Mesenchymal stem cell (in vitro differentiated cells and primary cell): ENCODE measurements around the gene ADCY10.
"Not testable (repeated sequence)": the region's sequence is repeated elsewhere in the genome, so short reads cannot be mapped to it uniquely, and the experiment has no call there.

Experiments used
- DNase-seq: peaks from one replicate; pipeline ENCODE4 v3.0.0-alpha.2; 2013
- H2AFZ ChIP-seq: one replicate; pipeline ENCODE4 v1.6.1; 2013; ENCODE audit warnings: low read depth, mild to moderate bottlenecking, control low read depth, inconsistent platforms, low read length, moderate library complexity
- H2AK5ac ChIP-seq: 2 replicates; pipeline ENCODE4 v1.6.1; 2013; ENCODE audit warnings: low read length, moderate library complexity, mild to moderate bottlenecking, inconsistent platforms; ENCODE audit not compliant: severe bottlenecking
- H2BK120ac ChIP-seq: one replicate; pipeline ENCODE4 v1.6.1; 2013; ENCODE audit warnings: low read depth, mild to moderate bottlenecking, inconsistent platforms, low read length, moderate library complexity
- H2BK12ac ChIP-seq, 2 experiments: one replicate each; pipeline ENCODE4 v1.6.1; 2013; ENCODE audit warnings: inconsistent platforms in 2 of 2, low read length in 2 of 2, mild to moderate bottlenecking in 2 of 2, moderate library complexity in 2 of 2, control low read depth in 1 of 2
- H2BK15ac ChIP-seq: one replicate; pipeline ENCODE4 v1.6.1; 2013; ENCODE audit warnings: mild to moderate bottlenecking, low read depth, inconsistent platforms; ENCODE audit not compliant: poor library complexity, severe bottlenecking
- H2BK5ac ChIP-seq: 2 replicates; pipeline ENCODE4 v1.6.1; 2013; ENCODE audit warnings: low read depth, mild to moderate bottlenecking, low read length, control low read depth, inconsistent platforms; ENCODE audit not compliant: poor library complexity, severe bottlenecking
- H3K14ac ChIP-seq, 2 experiments: one replicate each; pipeline ENCODE4 v1.6.1; 2013; ENCODE audit warnings: inconsistent platforms in 2 of 2, low read length in 2 of 2, control low read depth in 1 of 2, mild to moderate bottlenecking in 1 of 2, moderate library complexity in 1 of 2
- H3K18ac ChIP-seq, 2 experiments: one replicate each; pipeline ENCODE4 v1.6.1; 2013; ENCODE audit warnings: inconsistent platforms in 2 of 2, low read length in 2 of 2, control low read depth in 1 of 2, low read depth in 1 of 2, mild to moderate bottlenecking in 1 of 2
- H3K23ac ChIP-seq, 2 experiments: one replicate each; pipeline ENCODE4 v1.6.1; 2013; ENCODE audit warnings: inconsistent platforms in 2 of 2, low read length in 2 of 2, mild to moderate bottlenecking in 2 of 2, moderate library complexity in 2 of 2, control low read depth in 1 of 2
- H3K27ac ChIP-seq: 2 replicates; pipeline ENCODE4 v1.5.1; 2013; ENCODE audit warnings: mild to moderate bottlenecking, moderate library complexity, low read length, control low read depth, inconsistent platforms; ENCODE audit not compliant: poor library complexity, severe bottlenecking
- H3K27me3 ChIP-seq, 2 experiments: 2 replicates each; pipeline versions ENCODE4 v1.6.1 to v1.7.0; 2013; ENCODE audit warnings: low read length in 2 of 2, mild to moderate bottlenecking in 2 of 2, moderate library complexity in 2 of 2, control low read depth in 1 of 2, inconsistent platforms in 1 of 2; ENCODE audit not compliant: control insufficient read depth in 1 of 2, insufficient read depth in 1 of 2
- H3K36me3 ChIP-seq, 2 experiments: 2 replicates each; pipeline versions ENCODE4 v1.6.1 to v1.7.0; 2013; ENCODE audit warnings: low read length in 2 of 2, control low read depth in 1 of 2, inconsistent platforms in 1 of 2, low read depth in 1 of 2, mild to moderate bottlenecking in 1 of 2; ENCODE audit not compliant: insufficient read depth in 2 of 2, control insufficient read depth in 1 of 2
- H3K4ac ChIP-seq, 2 experiments: one replicate each; pipeline ENCODE4 v1.6.1; 2013; ENCODE audit warnings: inconsistent platforms in 2 of 2, low read length in 2 of 2, mild to moderate bottlenecking in 2 of 2, moderate library complexity in 2 of 2, control low read depth in 1 of 2, low read depth in 1 of 2
- H3K4me1 ChIP-seq: 2 replicates; pipeline ENCODE4 v1.6.1; 2013; ENCODE audit warnings: low read depth, low read length, control low read depth; ENCODE audit not compliant: control insufficient read depth, insufficient read depth
- H3K4me2 ChIP-seq: 2 replicates; pipeline ENCODE4 v1.6.1; 2013; ENCODE audit warnings: low read length, mild to moderate bottlenecking, inconsistent platforms; ENCODE audit not compliant: poor library complexity, severe bottlenecking
- H3K4me3 ChIP-seq, 2 experiments: 2 replicates each; pipeline versions ENCODE4 v1.5.1 to v1.7.0; 2013; ENCODE audit warnings: low read length in 2 of 2, mild to moderate bottlenecking in 2 of 2, control low read depth in 1 of 2, low read depth in 1 of 2; ENCODE audit not compliant: insufficient read depth in 1 of 2
- H3K79me1 ChIP-seq: replicated peaks from 2 replicates; pipeline ENCODE4 v1.6.1; 2013; ENCODE audit warnings: mild to moderate bottlenecking, control low read depth, low read length, inconsistent platforms; ENCODE audit not compliant: poor library complexity, severe bottlenecking
- H3K9ac ChIP-seq: 2 replicates; pipeline ENCODE4 v1.7.0; 2013; ENCODE audit warnings: mild to moderate bottlenecking, low read length, moderate library complexity
- H3K9me3 ChIP-seq: 2 replicates; pipeline ENCODE4 v1.7.0; 2013; ENCODE audit warnings: mild to moderate bottlenecking, low read length; ENCODE audit not compliant: control insufficient read depth
- H4K8ac ChIP-seq: one replicate; pipeline ENCODE4 v1.6.1; 2013; ENCODE audit warnings: inconsistent platforms, mild to moderate bottlenecking, low read length, moderate library complexity
- H4K91ac ChIP-seq: one replicate; pipeline ENCODE4 v1.6.1; 2013; ENCODE audit warnings: mild to moderate bottlenecking, low read length, inconsistent platforms
- WGBS: methylation state at CpG from one replicate; pipeline ENCODE4 v1.1.7; 2013; ENCODE audit warnings: mixed read lengths; 5-methylcytosine and 5-hydroxymethylcytosine counted together

ADCY10 gene

GRCh38 chr1:167863921-167864279, 50.0 kb downstream of the ADCY10 start:
- no peak overlapping the region for H2BK5ac ChIP-seq
- no peaks in the 10 kb centered on the region for H3K79me1 ChIP-seq
- no peaks in the 10 kb centered on the region for H3K9me3 ChIP-seq
- no peak overlapping the region for H3K4me2 ChIP-seq
- H2BK15ac ChIP-seq = no peak overlapping the region
- H3K14ac ChIP-seq = no peak overlapping the region
- H2AFZ ChIP-seq = no peak overlapping the region
- H3K23ac ChIP-seq = no peak overlapping the region
- WGBS = 97% methylated on average over 4 of the region's 5 CpGs
- no peak overlapping the region for H3K4ac ChIP-seq
- H4K8ac ChIP-seq = no peak overlapping the region
- DNase-seq = no peak
- H2AK5ac ChIP-seq = no peak overlapping the region
- H2BK120ac ChIP-seq = no peak overlapping the region
- H4K91ac ChIP-seq = no peak overlapping the region
- no peak overlapping the region for H3K18ac ChIP-seq
- H3K4me1 ChIP-seq = no peaks in the 10 kb centered on the region
- H3K27ac ChIP-seq = no peak overlapping the region
- no peaks in the 10 kb centered on the region for H3K27me3 ChIP-seq
- H3K4me3 ChIP-seq = no peak overlapping the region
- H2BK12ac ChIP-seq = no peak overlapping the region
- H3K36me3 ChIP-seq = no peaks in the 10 kb centered on the region
- no peak overlapping the region for H3K9ac ChIP-seq

GRCh38 chr1:167863191-167863920, 50.6 kb downstream of the ADCY10 start:
- H3K27me3 ChIP-seq, H3K4me1 ChIP-seq, H3K27ac ChIP-seq, H3K4me2 ChIP-seq, H3K36me3 ChIP-seq, H3K9ac ChIP-seq, H2BK12ac ChIP-seq, H2AFZ ChIP-seq, H3K14ac ChIP-seq, H3K18ac ChIP-seq, DNase-seq, H2BK120ac ChIP-seq, H3K4me3 ChIP-seq, H4K8ac ChIP-seq, H3K79me1 ChIP-seq, H3K9me3 ChIP-seq, H2AK5ac ChIP-seq, H2BK5ac ChIP-seq, H3K23ac ChIP-seq, H2BK15ac ChIP-seq, H3K4ac ChIP-seq, H4K91ac ChIP-seq: not testable (repeated sequence)
- 85% methylated on average over 24 of the region's 26 CpGs for WGBS

- DNase-seq = peak; percentile 54
- no peak overlapping the region for H2AFZ ChIP-seq
- no peak overlapping the region for H3K18ac ChIP-seq
- no peak overlapping the region for H3K4ac ChIP-seq
- H3K36me3 ChIP-seq = no peaks in the 10 kb centered on the region
- no peak overlapping the region for H3K14ac ChIP-seq
- H2BK15ac ChIP-seq = no peak overlapping the region
- H3K4me2 ChIP-seq = no peak overlapping the region
- H3K27me3 ChIP-seq = no peaks in the 10 kb centered on the region
- no peak overlapping the region for H4K91ac ChIP-seq
- H3K9ac ChIP-seq = no peak overlapping the region
- WGBS = no CpG with 5 or more reads among the region's 1 CpG
- no peak overlapping the region for H2AK5ac ChIP-seq
- no peak overlapping the region for H2BK120ac ChIP-seq
- no peak overlapping the region for H3K27ac ChIP-seq
- H4K8ac ChIP-seq = no peak overlapping the region
- H3K79me1 ChIP-seq = no peaks in the 10 kb centered on the region
- H2BK12ac ChIP-seq = no peak overlapping the region
- no peaks in the 10 kb centered on the region for H3K9me3 ChIP-seq
- H3K4me1 ChIP-seq = no peaks in the 10 kb centered on the region
- H3K23ac ChIP-seq = no peak overlapping the region
- H2BK5ac ChIP-seq = no peak overlapping the region
- H3K4me3 ChIP-seq = no peak overlapping the region
Observed at GRCh38 chr1:167862432-167863076, 51.4 kb downstream of the ADCY10 start.

- no peak overlapping the region for H2BK12ac ChIP-seq
- no peak overlapping the region for H3K4ac ChIP-seq
- no peak for DNase-seq
- no peaks in the 10 kb centered on the region for H3K27me3 ChIP-seq
- WGBS = 84% methylated on average over 7 of the region's 8 CpGs
- no peak overlapping the region for H2BK15ac ChIP-seq
- no peak overlapping the region for H4K91ac ChIP-seq
- H3K14ac ChIP-seq = no peak overlapping the region
- no peak overlapping the region for H3K9ac ChIP-seq
- no peaks in the 10 kb centered on the region for H3K9me3 ChIP-seq
- H2AK5ac ChIP-seq = no peak overlapping the region
- no peak overlapping the region for H4K8ac ChIP-seq
- H3K4me3 ChIP-seq = no peak overlapping the region
- no peaks in the 10 kb centered on the region for H3K4me1 ChIP-seq
- H3K18ac ChIP-seq = no peak overlapping the region
- no peak overlapping the region for H2AFZ ChIP-seq
- H2BK120ac ChIP-seq = no peak overlapping the region
- H3K23ac ChIP-seq = no peak overlapping the region
- no peaks in the 10 kb centered on the region for H3K79me1 ChIP-seq
- no peak overlapping the region for H2BK5ac ChIP-seq
- no peak overlapping the region for H3K4me2 ChIP-seq
- H3K27ac ChIP-seq = no peak overlapping the region
- H3K36me3 ChIP-seq = no peaks in the 10 kb centered on the region
Observed at GRCh38 chr1:167861664-167862381, 52.1 kb downstream of the ADCY10 start.
